Measurements from ENCODE around the gene ATP5F1C. TPM values are rescaled to one million over a fixed set of nuclear protein-coding genes. Genes with fewer than 3 reads are reported as not detected.

ATP5F1C gene
- total and polyA plus RNA-seq, 2 donors (not counting 3 experiments of a cell fraction or from before 2014, with no cell fraction given), result 184 to 290 TPM

- no peak overlapping the region for H3K27ac ChIP-seq (ENCODE audit: insufficient read depth, low read depth, low read length)
- BruUV-seq (replicated peaks), result no TSS peak
- CTCF ChIA-PET, result interaction anchor here (1.3 to 1.7 kb wide), 2 partner anchors 137 to 1385 kb away, joined by 4 to 6 read pairs; no protein-coding TSS in a partner anchor
- dilution Hi-C loops (cut with MboI; ENCODE audit: extremely low pct_ligation_motif_present, low sequenced_read_pairs) (no loop called here), intact Hi-C loops (cut with micrococcal nuclease) (no loop called here)
- no peaks in the 10 kb centered on the region for H4K20me1 ChIP-seq (replicated peaks; ENCODE audit: control insufficient read depth, extremely low read depth, insufficient read depth, low read length)
- H2AFZ ChIP-seq (ENCODE audit: low read depth, low read length), result no peak overlapping the region
- H3K4me2 ChIP-seq (ENCODE audit: insufficient read depth, low read length), result no peak overlapping the region
- H3K79me2 ChIP-seq (ENCODE audit: control insufficient read depth, insufficient read depth, low read length), result peaks cover 30% of the 10 kb centered on the region
- POLR2A ChIA-PET, result no interaction called here
- H3K4me3 ChIP-seq (replicated peaks in 1 of 3; ENCODE audit: insufficient read depth in 1 of 3, low read depth in 1 of 3, low read length in 3 of 3), result no peak overlapping the region
- peak; percentile 80 for FAIRE-seq
- H3K4me1 ChIP-seq (ENCODE audit: control insufficient read depth, extremely low read depth, insufficient read depth, low read length), result peaks cover 6% of the 10 kb centered on the region
- DNase-seq (ENCODE audit: low read depth, low spot score), result peak; percentile 11
- no peaks in the 10 kb centered on the region for H3K9me1 ChIP-seq (replicated peaks; ENCODE audit: control insufficient read depth, extremely low read depth, insufficient read depth, low read length)
- no peak overlapping the region for H3K9ac ChIP-seq (replicated peaks; ENCODE audit: extremely low read depth, insufficient read depth, low read length)
- no peaks in the 10 kb centered on the region for H3K27me3 ChIP-seq (ENCODE audit: control insufficient read depth in 2 of 2, insufficient read depth in 2 of 2, low read length in 2 of 2)
- no peaks in the 10 kb centered on the region for H3K9me3 ChIP-seq (replicated peaks; ENCODE audit: control insufficient read depth, insufficient read depth, low read length)
- no peak for TF ChIP-seq MAX (IDR thresholded peaks at IDR 0.05; ENCODE audit: insufficient read depth, insufficient read length)
- TF ChIP-seq JUN (IDR thresholded peaks at IDR 0.05; ENCODE audit: borderline replicate concordance, insufficient read depth, insufficient read length, low read depth), result no peak
- no peak for TF ChIP-seq FOS (IDR thresholded peaks at IDR 0.05; ENCODE audit: borderline replicate concordance, insufficient read depth, low read length)
- TF ChIP-seq EZH2 (IDR thresholded peaks at IDR 0.05; ENCODE audit: borderline replicate concordance, low read depth, low read length, severe bottlenecking), result no peak
- no peak for TF ChIP-seq MYC (IDR thresholded peaks at IDR 0.05; ENCODE audit: low read depth, low read length)
- TF ChIP-seq GATA2 (IDR thresholded peaks at IDR 0.05; ENCODE audit: insufficient read depth, insufficient read length, low read depth, low read length), result no peak
- no peak for TF ChIP-seq POLR2A (IDR thresholded peaks at IDR 0.05; ENCODE audit: low read depth, low read length)
- TF ChIP-seq, protein P1, sequence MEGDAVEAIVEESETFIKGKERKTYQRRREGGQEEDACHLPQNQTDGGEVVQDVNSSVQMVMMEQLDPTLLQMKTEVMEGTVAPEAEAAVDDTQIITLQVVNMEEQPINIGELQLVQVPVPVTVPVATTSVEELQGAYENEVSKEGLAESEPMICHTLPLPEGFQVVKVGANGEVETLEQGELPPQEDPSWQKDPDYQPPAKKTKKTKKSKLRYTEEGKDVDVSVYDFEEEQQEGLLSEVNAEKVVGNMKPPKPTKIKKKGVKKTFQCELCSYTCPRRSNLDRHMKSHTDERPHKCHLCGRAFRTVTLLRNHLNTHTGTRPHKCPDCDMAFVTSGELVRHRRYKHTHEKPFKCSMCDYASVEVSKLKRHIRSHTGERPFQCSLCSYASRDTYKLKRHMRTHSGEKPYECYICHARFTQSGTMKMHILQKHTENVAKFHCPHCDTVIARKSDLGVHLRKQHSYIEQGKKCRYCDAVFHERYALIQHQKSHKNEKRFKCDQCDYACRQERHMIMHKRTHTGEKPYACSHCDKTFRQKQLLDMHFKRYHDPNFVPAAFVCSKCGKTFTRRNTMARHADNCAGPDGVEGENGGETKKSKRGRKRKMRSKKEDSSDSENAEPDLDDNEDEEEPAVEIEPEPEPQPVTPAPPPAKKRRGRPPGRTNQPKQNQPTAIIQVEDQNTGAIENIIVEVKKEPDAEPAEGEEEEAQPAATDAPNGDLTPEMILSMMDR (IDR thresholded peaks at IDR 0.05; ENCODE audit: extremely low read depth in 1 of 2, insufficient read depth in 1 of 2, low read depth in 1 of 2, low read length in 2 of 2), result no peak
- no peak for TF ChIP-seq POLR2AphosphoS5 (IDR thresholded peaks at IDR 0.05; ENCODE audit: insufficient read depth, low read depth, low read length)
- peaks cover 4% of the 10 kb centered on the region in 2 experiments for H3K36me3 ChIP-seq (ENCODE audit: control insufficient read depth in 2 of 2, extremely low read depth in 1 of 2, insufficient read depth in 2 of 2, low read length in 2 of 2)
Observed at GRCh38 chr10:7824251-7824650, 36.3 kb downstream of the ATP5F1C start.
